Nephron progenitor cell (in vitro differentiated cells): Measurements from ENCODE around the gene CPED1.

ENCODE experiments used
- DNase-seq: peaks from one replicate; pipeline ENCODE4 v3.0.0; 2021
- H3K27ac Mint-ChIP-seq: 2 replicates; pipeline ENCODE4 v1.8.0; 2021; ENCODE audit warnings: mild to moderate bottlenecking, moderate library complexity, mixed read lengths
- H3K27me3 Mint-ChIP-seq: 2 replicates; pipeline ENCODE4 v1.8.0; 2021; ENCODE audit warnings: mild to moderate bottlenecking, low read depth, mixed read lengths; ENCODE audit not compliant: poor library complexity
- H3K36me3 Mint-ChIP-seq: 2 replicates; pipeline ENCODE4 v1.8.0; 2021; ENCODE audit warnings: low read depth, mixed read lengths
- H3K4me1 Mint-ChIP-seq: 2 replicates; pipeline ENCODE4 v1.8.0; 2021; ENCODE audit warnings: mixed read lengths
- H3K4me3 Mint-ChIP-seq: 2 replicates; pipeline ENCODE4 v1.8.0; 2021; ENCODE audit warnings: mild to moderate bottlenecking, moderate library complexity, mixed read lengths
- H3K9me3 Mint-ChIP-seq: 2 replicates; pipeline ENCODE4 v1.8.0; 2021; ENCODE audit warnings: mild to moderate bottlenecking, moderate library complexity, mixed read lengths
- CTCF ChIP-seq: fragments of 200-600 bp; sonication (generic); IDR thresholded peaks from 2 replicates; pipeline ENCODE4 v1.5.0; 2021; ENCODE audit warnings: antibody characterized with exemption

Gene CPED1

GRCh38 chr7:121094829-121095228, 106.3 kb downstream of the CPED1 start:
- Mint-ChIP-seq H3K4me1 (peaks cover 28% of the 10 kb centered on the region), H3K27me3 (peaks cover 2% of the 10 kb centered on the region), H3K9me3 (no peaks in the 10 kb centered on the region), H3K4me3 (no peak overlapping the region), H3K36me3 (no peaks in the 10 kb centered on the region), H3K27ac (no peak overlapping the region)
- TF ChIP-seq CTCF = no peak
- DNase-seq = no peak

GRCh38 chr7:121097577-121097976, 109.1 kb downstream of the CPED1 start:
- Mint-ChIP-seq H3K36me3 (peaks cover 12% of the 10 kb centered on the region), H3K4me3 (no peak overlapping the region), H3K27ac (no peak overlapping the region), H3K4me1 (peaks cover 26% of the 10 kb centered on the region), H3K9me3 (peaks cover 11% of the 10 kb centered on the region), H3K27me3 (peaks cover 2% of the 10 kb centered on the region)
- TF ChIP-seq CTCF = no peak
- DNase-seq = no peak

GRCh38 chr7:121099572-121099971, 111.1 kb downstream of the CPED1 start:
- no peak overlapping the region for H3K27ac Mint-ChIP-seq
- no peak for TF ChIP-seq CTCF
- H3K9me3 Mint-ChIP-seq = peaks cover 11% of the 10 kb centered on the region
- peaks cover 12% of the 10 kb centered on the region for H3K36me3 Mint-ChIP-seq
- no peak for DNase-seq
- no peaks in the 10 kb centered on the region for H3K27me3 Mint-ChIP-seq
- no peak overlapping the region for H3K4me3 Mint-ChIP-seq
- peaks cover 27% of the 10 kb centered on the region for H3K4me1 Mint-ChIP-seq

- Mint-ChIP-seq H3K27me3 (peaks cover 3% of the 10 kb centered on the region), H3K36me3 (peaks cover 12% of the 10 kb centered on the region), H3K4me1 (peaks cover 36% of the 10 kb centered on the region), H3K9me3 (peaks cover 11% of the 10 kb centered on the region), H3K27ac (no peak overlapping the region), H3K4me3 (no peak overlapping the region)
- DNase-seq = no peak
- TF ChIP-seq CTCF = no peak
These were observed 112.6 kb downstream of the CPED1 start for GRCh38 chr7:121101083-121101482.

GRCh38 chr7:121101621-121102020, 113.1 kb downstream of the CPED1 start:
- no peak for TF ChIP-seq CTCF
- Mint-ChIP-seq H3K36me3 (peaks cover 12% of the 10 kb centered on the region), H3K4me1 (peaks cover 36% of the 10 kb centered on the region)

GRCh38 chr7:121102619-121103018, 114.1 kb downstream of the CPED1 start:
- Mint-ChIP-seq H3K27ac (peak overlapping the region; percentile 77), H3K4me3 (no peak overlapping the region), H3K27me3 (peaks cover 3% of the 10 kb centered on the region), H3K4me1 (peaks cover 33% of the 10 kb centered on the region), H3K9me3 (peaks cover 11% of the 10 kb centered on the region), H3K36me3 (peaks cover 12% of the 10 kb centered on the region)
- DNase-seq = no peak
- TF ChIP-seq CTCF = no peak

More at GRCh38 chr7:121101621-121102020, 113.1 kb downstream of the CPED1 start:
- Mint-ChIP-seq H3K27me3 (peaks cover 3% of the 10 kb centered on the region), H3K27ac (no peak overlapping the region), H3K4me3 (no peak overlapping the region), H3K9me3 (peaks cover 11% of the 10 kb centered on the region)
- DNase-seq = no peak
